Activated naive CD4-positive, alpha-beta T cell treated with anti-CD3 and anti-CD28 coated beads, Interleukin-2, amount 10 ng/mL, durations not matched to agents 7 days and 5 days (primary cell): ENCODE results near the gene STRN3.

Experiments
- CTCF ChIA-PET: fragments of 350-600 bp; sonication (Branson Sonifier 250); formaldehyde crosslinking; loops from one replicate; lab custom pipeline; 2021; ENCODE audit warnings: antibody characterized with exemption; lab: Charles Lee
- DNase-seq: peaks from one replicate; pipeline ENCODE4 v3.0.0-alpha.2; 2020
- H3K27ac Mint-ChIP-seq: one replicate; pipeline ENCODE4 v1.8.0; 2021; ENCODE audit warnings: mild to moderate bottlenecking, moderate library complexity, mixed read lengths
- H3K27me3 Mint-ChIP-seq: one replicate; pipeline ENCODE4 v1.8.0; 2021; ENCODE audit warnings: mild to moderate bottlenecking, mixed read lengths
- H3K36me3 Mint-ChIP-seq: one replicate; pipeline ENCODE4 v1.8.0; 2021; ENCODE audit warnings: mixed read lengths
- H3K4me1 Mint-ChIP-seq: one replicate; pipeline ENCODE4 v1.8.0; 2021; ENCODE audit warnings: mixed read lengths
- H3K4me3 Mint-ChIP-seq: one replicate; pipeline ENCODE4 v1.8.0; 2021; ENCODE audit warnings: mild to moderate bottlenecking, moderate library complexity, mixed read lengths
- H3K9me3 Mint-ChIP-seq: one replicate; pipeline ENCODE4 v1.8.0; 2021; ENCODE audit warnings: mixed read lengths

The STRN3 gene

DNA sequence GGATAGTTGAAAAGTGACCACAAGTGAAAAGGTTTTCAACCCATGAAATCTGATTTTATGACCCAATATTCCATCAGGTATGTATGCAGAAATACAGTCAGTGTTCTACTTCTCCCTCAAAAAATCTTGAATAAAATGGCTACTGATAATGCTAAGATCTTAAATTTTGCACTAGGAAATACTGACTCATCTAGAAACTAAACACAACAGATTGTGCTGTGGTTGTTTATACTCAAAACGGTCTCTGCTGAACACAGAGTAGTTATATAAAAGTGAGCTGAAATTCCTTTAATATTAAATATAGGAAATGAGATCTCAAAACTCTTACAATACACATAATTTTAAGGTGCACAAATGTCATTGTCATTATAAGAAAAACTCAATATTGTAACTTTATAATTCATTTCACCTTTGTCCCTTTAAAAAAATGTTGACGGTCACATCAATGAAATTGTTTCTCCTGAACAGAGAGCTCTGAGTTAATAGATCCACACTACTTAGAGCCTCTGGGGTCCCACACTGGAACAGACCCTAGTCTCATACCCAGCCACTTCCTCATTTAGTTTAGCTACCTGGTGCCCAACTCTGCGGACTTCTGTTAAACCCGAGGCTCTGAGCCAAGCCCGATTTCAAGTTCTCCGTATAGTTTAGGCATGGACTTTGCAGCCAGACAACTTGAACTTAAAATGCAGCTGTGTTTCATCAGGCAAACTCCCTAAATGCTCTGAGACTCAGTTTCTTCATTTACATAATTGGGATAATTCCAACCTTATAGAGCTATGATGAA is 142.5 kb downstream of the STRN3 start:
- H3K36me3 Mint-ChIP-seq, result no peaks in the 10 kb centered on the region

DNA sequence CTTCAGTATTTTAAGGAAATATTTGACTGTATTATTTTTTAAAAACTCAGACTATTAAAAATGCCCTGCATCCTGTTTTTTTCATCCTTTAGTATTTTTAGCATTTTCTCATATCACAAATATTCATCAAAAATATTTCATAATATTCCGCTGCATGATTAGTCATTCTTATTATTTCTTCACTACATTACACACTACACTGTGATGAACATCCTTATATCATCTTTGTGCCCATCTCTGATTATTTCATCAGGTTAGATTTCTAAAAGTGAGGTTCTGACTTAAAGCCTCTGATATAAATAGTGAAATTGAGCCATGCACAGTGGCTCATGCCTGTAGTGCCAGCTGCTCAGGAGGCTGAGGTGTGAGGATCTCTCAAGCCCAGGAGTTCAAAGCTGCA is 143.7 kb downstream of the STRN3 start:
- CTCF ChIA-PET, result no interaction called here
- Mint-ChIP-seq H3K27me3 (peaks cover 16% of the 10 kb centered on the region), H3K36me3 (no peaks in the 10 kb centered on the region), H3K4me3 (no peak overlapping the region), H3K4me1 (peaks cover 4% of the 10 kb centered on the region), H3K9me3 (no peaks in the 10 kb centered on the region), H3K27ac (no peak overlapping the region)
- DNase-seq, result no peak

More for the DNA sequence above, 142.5 kb downstream of the STRN3 start:
- no peak for DNase-seq
- peaks cover 4% of the 10 kb centered on the region for H3K4me1 Mint-ChIP-seq
- H3K27ac Mint-ChIP-seq, result no peak overlapping the region
- H3K9me3 Mint-ChIP-seq, result no peaks in the 10 kb centered on the region
- H3K4me3 Mint-ChIP-seq, result no peak overlapping the region
- CTCF ChIA-PET, result no interaction called here
- peaks cover 3% of the 10 kb centered on the region for H3K27me3 Mint-ChIP-seq

GRCh38 chr14:30876692-30877091 is 149.5 kb downstream of the STRN3 start:
- CTCF ChIA-PET, result no interaction called here
- peaks cover 2% of the 10 kb centered on the region for H3K36me3 Mint-ChIP-seq
- H3K4me1 Mint-ChIP-seq, result peaks cover 20% of the 10 kb centered on the region
- H3K27ac Mint-ChIP-seq, result no peak overlapping the region
- no peak overlapping the region for H3K4me3 Mint-ChIP-seq
- no peak for DNase-seq
- H3K27me3 Mint-ChIP-seq, result peaks cover 69% of the 10 kb centered on the region
- no peaks in the 10 kb centered on the region for H3K9me3 Mint-ChIP-seq

DNA sequence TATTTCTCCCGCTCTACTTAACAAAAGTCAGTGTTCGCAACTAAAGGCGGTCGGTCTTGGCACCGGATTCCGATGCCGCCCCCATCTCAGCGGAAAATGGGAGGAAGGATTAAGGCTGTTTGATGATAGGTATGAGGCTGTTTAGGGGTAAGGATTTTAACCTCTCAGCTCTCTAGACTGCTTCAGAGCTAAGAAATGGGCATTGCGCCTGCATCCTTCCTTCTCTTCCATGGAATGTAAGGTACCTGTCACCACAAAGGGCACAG is 150.5 kb downstream of the STRN3 start:
- CTCF ChIA-PET, result interaction anchor here (0.6 kb wide), 1 partner anchor 198 kb away, joined by 3 read pairs; no protein-coding TSS in a partner anchor
- H3K4me3 Mint-ChIP-seq, result peak overlapping the region; percentile 72
- H3K4me1 Mint-ChIP-seq, result peaks cover 20% of the 10 kb centered on the region
- peaks cover 75% of the 10 kb centered on the region for H3K27me3 Mint-ChIP-seq
- no peaks in the 10 kb centered on the region for H3K9me3 Mint-ChIP-seq
- peaks cover 2% of the 10 kb centered on the region for H3K36me3 Mint-ChIP-seq
- no peak for DNase-seq
- H3K27ac Mint-ChIP-seq, result no peak overlapping the region

DNA sequence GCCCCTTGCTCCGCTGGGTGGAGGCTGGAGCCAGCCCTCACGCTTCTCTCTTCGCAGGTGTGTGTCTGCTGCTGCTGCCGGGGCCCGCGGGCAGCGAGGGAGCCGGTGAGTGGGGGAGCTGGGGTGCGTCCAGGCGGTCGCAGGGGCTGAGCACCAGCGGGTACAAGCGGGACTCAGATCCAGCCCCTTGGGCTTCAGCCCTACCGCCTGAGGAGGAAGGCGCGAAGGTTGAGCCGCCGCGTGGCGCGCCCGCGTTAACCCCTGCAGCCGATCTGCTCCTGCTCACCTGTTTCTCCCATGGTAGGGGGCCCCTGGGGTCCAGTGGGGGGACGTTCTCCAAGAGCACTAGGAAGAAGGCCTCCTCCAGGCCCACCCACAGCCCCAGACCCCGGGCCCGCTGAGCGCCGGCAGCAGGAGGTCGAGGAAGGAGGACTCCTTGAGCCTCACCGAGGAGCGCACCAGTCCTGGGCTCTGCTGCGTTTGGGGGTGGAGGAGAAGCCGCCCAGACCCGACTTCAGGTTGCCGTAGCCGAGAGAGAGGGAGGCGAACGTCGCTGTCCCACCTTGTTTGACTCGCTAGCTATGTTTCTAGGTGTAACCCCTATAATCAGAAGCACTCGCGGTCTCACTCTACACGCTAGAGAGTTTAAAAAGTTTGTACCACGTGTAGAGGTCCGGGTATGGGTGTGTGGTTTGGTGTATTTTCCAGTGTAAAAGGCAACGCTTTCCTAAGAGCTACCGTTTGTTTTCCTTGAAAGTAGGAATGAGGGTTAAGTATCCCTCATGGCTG is 151.0 kb downstream of the STRN3 start:
- peak; percentile 22 for DNase-seq
- Mint-ChIP-seq H3K9me3 (no peaks in the 10 kb centered on the region), H3K4me1 (peaks cover 20% of the 10 kb centered on the region), H3K27ac (no peak overlapping the region), H3K4me3 (peak overlapping the region; percentile 72), H3K36me3 (peaks cover 2% of the 10 kb centered on the region), H3K27me3 (peaks cover 79% of the 10 kb centered on the region)
- CTCF ChIA-PET, result no interaction called here

- Mint-ChIP-seq H3K9me3 (no peaks in the 10 kb centered on the region), H3K27ac (no peak within 1 kb of the TSS), H3K4me1 (peaks cover 20% of the 10 kb centered on the region), H3K36me3 (peaks cover 2% of the 10 kb centered on the region), H3K27me3 (peaks cover 79% of the 10 kb centered on the region), H3K4me3 (peak within 1 kb of the TSS; percentile 72)
- CTCF ChIA-PET, result no interaction called here
- DNase-seq, result peak; percentile 51
Observed at GRCh38 chr14:30874120-30874998, 151.8 kb downstream of the STRN3 start, which contains the start of gene COCH. COCH (plus strand) TSS chr14:30874559; CDS start chr14:30874939, 380 bp downstream.

DNA sequence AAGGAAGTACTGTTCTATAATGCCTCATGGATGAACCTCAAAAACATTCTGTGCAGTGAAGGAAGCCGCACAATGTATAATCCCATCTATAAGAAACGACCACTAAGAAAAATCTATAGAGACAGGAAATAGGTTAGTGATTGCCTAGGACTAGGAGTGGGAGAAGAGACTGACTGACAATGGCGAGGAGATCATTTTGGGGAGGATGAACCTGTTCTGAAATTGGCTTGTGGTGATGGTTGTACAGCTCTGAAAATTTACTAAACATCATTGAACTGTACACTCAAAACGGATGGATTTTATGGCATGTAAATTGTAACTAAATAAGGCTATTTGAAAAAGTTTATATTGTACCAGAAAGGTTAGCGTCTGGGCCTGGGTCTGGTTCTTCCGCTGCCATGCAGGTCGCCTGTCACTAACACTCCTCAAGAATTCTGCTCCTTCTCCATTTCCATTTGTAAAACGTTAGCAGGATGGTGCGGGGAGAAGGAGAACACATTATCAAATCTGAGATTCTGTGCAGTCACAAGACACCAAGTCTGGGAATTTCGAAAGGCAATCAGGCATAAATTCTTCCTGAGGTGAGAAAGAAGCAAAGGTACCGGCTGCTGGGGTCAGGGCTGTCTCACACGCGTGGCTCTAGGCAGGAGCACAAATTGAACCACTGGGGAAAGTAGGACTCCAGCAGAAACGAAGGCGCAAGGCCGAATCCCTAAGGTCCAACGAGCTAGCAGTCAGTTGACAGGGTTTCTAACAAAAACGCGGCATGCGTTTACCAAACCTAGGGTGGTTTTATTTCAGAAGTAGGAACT is 152.7 kb downstream of the STRN3 start:
- Mint-ChIP-seq H3K9me3 (no peaks in the 10 kb centered on the region), H3K27ac (no peak overlapping the region), H3K27me3 (peaks cover 74% of the 10 kb centered on the region), H3K4me1 (peaks cover 20% of the 10 kb centered on the region), H3K4me3 (peak overlapping the region; percentile 39), H3K36me3 (peaks cover 2% of the 10 kb centered on the region)
- no peak for DNase-seq
- CTCF ChIA-PET, result interaction anchor here (1.2 kb wide), 1 partner anchor 16 kb away, joined by 3 read pairs; no protein-coding TSS in a partner anchor

DNA sequence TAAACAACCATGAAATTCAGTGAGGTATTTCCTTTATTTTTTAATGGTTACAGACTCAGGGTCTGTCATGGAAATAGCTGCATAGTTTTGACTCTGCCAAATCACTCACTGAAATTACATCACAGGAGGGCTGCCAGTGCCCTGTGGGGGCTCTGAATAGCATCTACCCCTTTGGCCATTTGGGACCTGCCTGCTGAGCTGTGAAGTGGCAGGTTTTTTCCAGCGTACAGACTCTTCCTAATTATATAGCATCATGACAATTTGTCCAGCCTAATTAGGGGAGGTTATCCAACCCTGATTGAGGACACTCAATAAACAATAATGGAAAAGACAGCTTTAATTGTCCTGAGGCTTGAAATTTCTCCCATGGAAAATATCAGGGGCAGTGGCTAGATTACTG is 153.6 kb downstream of the STRN3 start:
- peaks cover 20% of the 10 kb centered on the region for H3K4me1 Mint-ChIP-seq
- H3K27me3 Mint-ChIP-seq, result peaks cover 65% of the 10 kb centered on the region
- CTCF ChIA-PET, result interaction anchor here (1.2 kb wide), 1 partner anchor 15 kb away, joined by 3 read pairs; no protein-coding TSS in a partner anchor
- H3K4me3 Mint-ChIP-seq, result no peak overlapping the region
- H3K36me3 Mint-ChIP-seq, result peaks cover 2% of the 10 kb centered on the region
- no peak overlapping the region for H3K27ac Mint-ChIP-seq
- no peak for DNase-seq
- H3K9me3 Mint-ChIP-seq, result no peaks in the 10 kb centered on the region

- Mint-ChIP-seq H3K4me1 (peaks cover 8% of the 10 kb centered on the region), H3K4me3 (no peak overlapping the region), H3K36me3 (no peaks in the 10 kb centered on the region), H3K27ac (no peak overlapping the region), H3K9me3 (no peaks in the 10 kb centered on the region), H3K27me3 (peaks cover 36% of the 10 kb centered on the region)
- CTCF ChIA-PET, result no interaction called here
- no peak for DNase-seq
Observed at GRCh38 chr14:30869551-30870155, 156.5 kb downstream of the STRN3 start.

- H3K4me3 Mint-ChIP-seq, result no peak overlapping the region
Observed at GRCh38 chr14:30868736-30869135, 157.4 kb downstream of the STRN3 start.

GRCh38 chr14:30864934-30865333 is 161.2 kb downstream of the STRN3 start:
- no peaks in the 10 kb centered on the region for H3K36me3 Mint-ChIP-seq
- H3K27ac Mint-ChIP-seq, result no peak overlapping the region
- peaks cover 7% of the 10 kb centered on the region for H3K4me1 Mint-ChIP-seq
- no peak for DNase-seq
- peaks cover 24% of the 10 kb centered on the region for H3K27me3 Mint-ChIP-seq
- CTCF ChIA-PET, result no interaction called here
- no peak overlapping the region for H3K4me3 Mint-ChIP-seq
- H3K9me3 Mint-ChIP-seq, result no peaks in the 10 kb centered on the region

More at GRCh38 chr14:30868736-30869135, 157.4 kb downstream of the STRN3 start:
- Mint-ChIP-seq H3K9me3 (no peaks in the 10 kb centered on the region), H3K27ac (no peak overlapping the region), H3K27me3 (peaks cover 32% of the 10 kb centered on the region), H3K4me1 (peaks cover 5% of the 10 kb centered on the region), H3K36me3 (no peaks in the 10 kb centered on the region)
- CTCF ChIA-PET, result no interaction called here
- DNase-seq, result no peak

- Mint-ChIP-seq H3K27me3 (peaks cover 24% of the 10 kb centered on the region), H3K36me3 (no peaks in the 10 kb centered on the region), H3K4me3 (no peak overlapping the region), H3K9me3 (no peaks in the 10 kb centered on the region), H3K27ac (no peak overlapping the region), H3K4me1 (peaks cover 7% of the 10 kb centered on the region)
- CTCF ChIA-PET, result no interaction called here
- no peak for DNase-seq
Observed at GRCh38 chr14:30861200-30861599, 165.0 kb downstream of the STRN3 start.
